HG03432 (cell line): ENCODE data around the gene XXYLT1.

Source experiments
- ATAC-seq: cut with Tn5 transposase; IDR thresholded peaks from one replicate; pipeline ENCODE4 v1.9.1; 2021; ENCODE audit warnings: mild to moderate bottlenecking, moderate library complexity; ENCODE audit not compliant: unreplicated experiment

Gene XXYLT1

DNA sequence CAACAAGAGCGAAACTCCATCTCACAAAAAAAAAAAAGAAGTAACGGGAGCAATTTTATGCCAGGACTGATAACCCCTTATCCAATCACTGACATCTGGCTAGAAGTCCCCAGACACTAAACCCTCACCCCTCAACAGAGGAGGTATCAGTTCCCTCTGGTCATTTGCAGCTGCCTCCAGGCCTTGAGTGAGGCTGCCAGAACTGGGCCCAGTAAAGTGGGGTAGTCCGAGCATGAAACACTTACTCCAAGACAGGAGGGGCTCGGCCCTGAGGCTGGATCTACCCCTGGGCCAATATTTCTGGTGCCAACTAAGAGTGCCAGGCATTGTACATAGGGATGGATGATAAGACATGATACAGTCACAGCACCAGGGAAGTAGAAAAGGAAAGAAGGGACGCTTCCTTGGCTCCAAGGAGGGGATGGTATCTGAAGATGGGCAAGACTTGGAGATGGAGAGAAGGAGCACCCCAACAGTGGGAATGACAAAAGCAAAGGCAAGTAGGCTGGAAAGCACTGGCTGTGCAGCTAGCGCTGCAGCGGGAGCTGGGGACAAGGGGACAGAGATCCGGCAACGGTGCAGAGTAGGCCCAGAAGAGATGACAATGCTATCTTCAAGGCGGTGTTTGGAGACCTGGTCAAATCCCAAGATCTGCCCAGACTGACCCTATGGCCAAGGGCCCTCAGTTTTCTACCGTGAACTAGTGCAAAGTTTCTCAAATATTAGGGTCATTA lies 2.2 kb downstream of the XXYLT1 start:
- ATAC-seq = no peak

DNA sequence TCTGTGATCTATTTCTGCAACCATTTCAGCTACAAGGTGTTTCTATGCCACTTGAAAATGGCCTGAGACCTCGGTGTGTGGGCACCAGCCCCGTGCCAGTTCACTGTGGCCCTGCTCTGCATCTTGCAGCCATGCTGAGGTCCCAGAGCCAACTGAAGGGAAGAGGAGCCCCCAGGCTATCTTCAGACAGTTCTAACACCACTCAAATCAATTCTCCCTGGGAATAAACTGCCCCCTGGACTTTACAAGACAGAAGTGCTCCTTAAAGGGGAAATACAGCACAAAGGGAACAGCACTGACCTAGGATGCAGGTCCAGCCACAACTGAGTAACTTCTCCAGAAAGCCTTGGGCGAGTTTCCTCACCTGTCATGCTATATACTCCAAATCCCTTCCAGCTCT lies 3.9 kb downstream of the XXYLT1 start:
- no peak for ATAC-seq

DNA sequence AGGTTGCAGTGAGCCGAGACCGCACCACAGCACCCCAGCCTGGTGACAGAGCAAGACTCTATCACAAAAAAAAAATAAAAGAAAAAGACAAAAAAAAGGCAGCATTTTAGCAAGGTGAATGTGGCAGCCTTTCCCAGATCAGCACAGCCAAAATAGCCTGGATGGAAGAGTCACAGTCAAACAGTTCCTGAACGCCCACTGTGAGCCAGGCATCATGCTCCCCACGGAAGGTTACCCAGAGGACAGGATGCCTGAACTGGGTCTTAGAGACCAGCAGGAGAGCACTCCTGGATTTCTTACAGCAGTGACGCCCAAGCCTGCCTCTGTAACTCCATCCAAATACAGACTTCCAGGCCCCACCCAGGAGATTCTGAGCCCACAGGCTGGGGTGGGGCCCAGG lies 4.5 kb downstream of the XXYLT1 start:
- no peak for ATAC-seq

DNA sequence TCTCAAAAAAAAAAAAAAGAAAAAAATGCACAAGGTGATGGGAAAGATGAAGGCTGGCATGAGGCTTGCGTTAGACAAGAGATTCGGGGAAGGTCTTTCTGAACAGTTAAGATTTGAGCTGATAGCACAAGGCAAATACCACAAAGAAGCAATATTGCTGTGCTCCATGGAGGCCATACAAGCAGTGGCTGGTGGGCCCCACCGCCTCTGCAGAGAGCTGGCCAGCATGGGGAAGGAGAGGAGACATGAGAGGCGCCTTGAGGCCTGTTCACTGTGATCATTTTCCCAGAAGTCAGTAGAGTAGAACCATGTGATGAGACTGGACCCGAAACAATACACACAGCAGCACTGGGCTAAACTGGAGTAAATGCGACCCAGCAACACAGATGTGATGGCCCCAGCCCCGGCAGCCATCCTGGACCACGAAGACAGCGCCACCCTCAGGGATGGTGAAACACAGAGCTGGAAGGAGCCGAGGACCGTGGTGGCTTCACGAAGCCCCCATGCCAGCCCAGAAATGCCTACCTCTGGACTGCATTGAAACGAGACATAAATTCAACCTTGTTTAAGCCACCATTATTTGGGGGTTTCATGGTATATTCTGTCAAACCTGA lies 5.5 kb downstream of the XXYLT1 start:
- no peak for ATAC-seq

DNA sequence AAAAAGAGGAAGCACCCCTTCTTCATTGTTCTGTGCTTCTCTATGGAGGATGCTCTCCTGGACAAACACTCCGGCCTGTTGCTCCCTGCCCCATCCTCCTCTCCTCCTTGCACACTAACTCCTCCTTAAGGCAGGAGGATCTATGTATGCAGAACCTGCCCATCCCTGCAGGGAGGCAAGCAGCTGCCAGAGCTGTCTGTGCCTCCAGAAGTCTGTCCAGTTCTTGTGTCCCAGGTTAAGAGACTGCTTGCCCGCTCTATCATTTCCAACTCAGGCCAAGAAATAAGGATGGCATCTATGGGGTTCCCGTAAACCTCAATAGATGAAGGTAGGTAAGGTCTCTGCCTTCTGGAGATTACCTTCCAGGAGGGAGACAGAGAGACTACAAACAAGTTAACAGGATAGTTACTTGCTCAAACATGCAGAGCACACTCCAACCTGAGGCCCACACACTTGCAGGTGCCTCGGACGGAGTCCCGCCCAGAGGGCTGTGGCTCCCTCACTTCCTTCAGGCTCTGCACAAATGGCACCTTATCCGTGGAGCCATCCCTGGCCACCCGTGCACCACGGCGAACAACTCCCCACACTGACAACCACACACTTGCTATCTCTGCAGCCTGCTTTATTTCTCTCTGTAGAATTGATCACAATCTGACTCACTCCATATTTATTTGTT lies 6.9 kb downstream of the XXYLT1 start:
- no peak for ATAC-seq

DNA sequence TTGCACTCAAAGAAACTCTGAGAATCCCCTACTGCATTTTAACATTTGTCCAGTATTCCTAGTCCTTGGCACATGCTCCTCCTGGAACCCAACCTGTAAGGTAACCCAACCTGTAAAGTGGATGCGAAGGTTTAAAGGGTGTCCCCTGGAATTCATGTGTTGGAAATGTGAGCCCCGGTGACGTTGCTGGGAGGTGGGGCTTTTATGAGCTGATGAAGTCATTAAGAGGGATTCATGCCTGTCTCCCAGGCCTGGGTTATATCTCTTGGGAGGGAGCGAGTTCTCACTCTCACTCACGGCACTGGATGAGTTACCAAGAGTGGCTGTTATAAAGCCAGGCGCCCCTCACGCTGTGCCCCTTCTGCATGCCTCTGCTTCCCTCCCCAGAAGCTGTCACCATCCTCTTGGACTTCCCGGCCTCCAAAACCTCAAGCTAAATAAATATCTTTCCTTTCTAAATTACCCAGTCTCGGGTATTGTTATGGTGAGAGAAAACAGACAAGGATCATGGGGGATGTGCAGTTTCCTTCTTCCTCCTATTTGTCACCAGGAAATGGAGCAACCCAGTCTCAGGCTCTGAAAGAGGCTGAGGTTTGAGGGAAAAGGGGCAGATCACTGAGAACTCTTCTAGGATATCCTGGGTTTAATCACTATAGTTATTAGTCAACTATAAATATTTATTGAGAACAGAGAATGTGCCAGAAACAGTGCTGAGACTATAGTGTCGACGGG lies 7.6 kb downstream of the XXYLT1 start:
- ATAC-seq = no peak

DNA sequence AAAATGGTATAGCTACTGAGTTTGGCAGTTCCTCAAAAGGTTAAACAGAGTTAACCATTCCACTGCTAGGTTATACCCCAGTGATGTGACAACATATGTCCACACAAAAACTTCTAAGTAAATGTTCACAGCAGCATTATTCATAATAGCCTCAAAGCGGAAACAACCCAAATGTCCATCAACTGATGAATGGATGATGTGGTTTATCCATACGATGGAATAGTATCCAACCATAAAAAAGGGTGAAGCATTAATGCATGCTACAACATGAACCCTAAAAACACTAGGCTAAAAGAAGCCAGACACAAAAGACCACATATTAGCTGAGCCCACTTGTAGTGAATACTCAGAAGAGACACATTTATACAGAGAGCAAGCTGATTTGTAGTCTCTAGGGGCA lies 9.0 kb downstream of the XXYLT1 start:
- no peak for ATAC-seq

DNA sequence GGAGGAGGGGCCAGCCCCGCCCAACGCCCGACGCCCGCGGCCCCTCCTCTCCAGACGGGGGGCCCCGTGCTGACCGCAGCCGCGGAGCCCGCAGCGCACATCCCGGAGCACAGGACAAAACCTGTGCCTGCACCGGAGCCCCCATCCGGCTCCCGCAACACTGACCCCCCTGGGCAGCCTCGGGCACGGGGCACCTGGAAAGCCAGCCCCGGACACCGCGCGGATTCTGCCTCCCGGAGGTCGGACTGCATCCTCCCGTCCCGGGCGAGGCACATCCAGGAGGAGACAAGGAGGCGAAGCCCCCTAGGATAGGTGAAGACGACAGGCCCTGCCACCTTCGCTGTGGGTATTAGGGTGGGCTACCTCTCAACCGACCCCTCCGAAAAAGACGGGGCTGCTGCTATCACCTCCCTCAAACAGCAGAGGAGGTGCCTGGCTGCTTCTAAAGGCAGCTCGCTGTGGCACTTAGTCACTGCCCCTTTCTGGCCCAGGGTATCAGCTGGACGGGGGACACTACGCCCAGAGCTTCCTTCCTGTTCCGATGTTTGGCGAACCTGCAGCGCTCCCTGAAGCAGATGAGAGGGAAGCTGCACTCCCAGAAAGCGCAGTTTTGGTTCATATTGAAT lies 10.6 kb downstream of the XXYLT1 start:
- ATAC-seq = peak; percentile 3

DNA sequence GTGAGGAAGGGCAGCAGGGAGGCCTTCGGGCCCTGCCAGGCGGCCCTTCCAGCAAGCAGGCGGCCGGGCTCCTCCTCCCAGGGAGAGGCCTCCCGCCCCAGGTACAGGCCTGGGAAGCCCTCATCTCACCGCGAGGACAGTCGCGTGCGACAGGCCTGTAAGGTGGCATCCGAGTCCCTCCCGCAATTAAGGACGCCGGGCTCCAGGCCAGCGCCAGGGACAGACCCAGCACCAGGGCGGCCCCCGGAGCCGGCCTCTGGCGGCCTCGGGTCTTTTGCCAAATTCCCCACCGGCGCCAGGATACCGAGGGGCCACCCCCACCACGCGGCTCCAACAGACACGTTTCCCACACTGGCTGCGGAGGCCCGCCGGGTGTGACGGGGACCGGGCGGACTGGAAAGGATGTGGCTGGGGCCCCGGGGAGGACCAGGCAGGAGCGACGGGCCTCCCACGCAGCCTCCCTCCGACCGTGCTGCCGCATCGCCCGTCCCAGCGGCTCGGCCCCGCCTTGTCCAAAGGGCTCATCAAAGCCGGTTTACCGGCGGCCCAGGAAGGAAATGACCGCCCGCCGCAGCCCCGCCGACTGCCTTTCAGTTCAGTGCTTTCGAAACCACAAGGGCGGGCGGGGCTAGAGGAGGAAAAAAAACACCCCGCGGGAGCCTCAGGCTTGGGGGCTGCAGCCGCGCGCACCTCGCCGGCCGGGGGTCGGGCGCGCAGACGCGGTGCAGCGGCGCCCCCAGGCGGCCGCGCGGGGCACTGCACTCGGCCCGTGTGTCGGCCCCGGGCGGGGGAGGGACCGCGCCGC lies 11.3 kb downstream of the XXYLT1 start:
- ATAC-seq = peak; percentile 81

DNA sequence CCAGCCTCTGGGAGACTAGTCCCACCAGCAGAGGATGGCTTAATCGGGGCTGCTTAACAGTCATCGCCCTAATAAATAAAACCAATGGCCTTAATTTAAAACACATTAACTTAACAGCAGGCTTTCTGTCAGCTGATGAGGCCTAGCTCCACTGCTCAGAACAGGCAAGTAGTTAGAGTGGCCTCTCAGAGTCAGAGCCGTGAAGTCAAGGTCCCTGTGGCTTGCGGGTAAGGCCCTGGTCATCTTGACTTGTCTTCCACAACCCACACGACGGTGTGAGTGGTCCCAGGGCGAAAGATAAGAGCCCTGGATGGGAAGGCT lies 11.8 kb downstream of the XXYLT1 start:
- ATAC-seq = no peak

DNA sequence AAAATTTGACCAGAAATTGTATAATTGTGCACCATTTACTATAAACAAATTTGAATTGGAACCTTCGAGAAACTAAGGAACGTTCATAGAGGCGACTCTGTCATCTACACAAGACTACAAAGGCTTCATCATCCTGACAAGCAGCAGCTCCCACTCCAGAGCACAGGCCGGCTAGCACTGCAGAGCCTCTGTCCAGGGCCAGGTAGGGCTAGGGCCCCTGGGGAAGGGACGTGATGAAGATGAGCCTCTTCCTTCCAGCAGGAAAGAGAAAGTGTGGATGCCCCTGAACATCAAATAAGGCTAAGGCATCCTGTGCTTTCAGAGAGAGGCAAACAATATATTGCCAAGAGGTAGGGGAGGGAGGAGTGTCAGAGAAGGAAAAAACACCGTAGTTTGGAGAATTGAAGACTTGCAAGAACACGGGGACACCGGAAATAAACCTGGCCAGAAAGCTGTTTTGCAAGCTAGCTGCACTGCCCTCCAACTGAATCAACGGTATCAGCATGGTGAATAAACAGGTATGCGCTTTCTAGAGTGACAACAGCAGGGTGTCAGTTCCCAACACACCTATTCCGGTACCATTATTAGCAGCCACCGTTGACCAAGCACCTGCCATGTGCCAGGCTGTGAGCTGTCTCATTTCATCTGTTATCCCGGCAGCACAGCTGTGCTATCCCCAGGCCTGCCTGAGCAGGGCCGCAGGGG lies 12.4 kb downstream of the XXYLT1 start:
- no peak for ATAC-seq

DNA sequence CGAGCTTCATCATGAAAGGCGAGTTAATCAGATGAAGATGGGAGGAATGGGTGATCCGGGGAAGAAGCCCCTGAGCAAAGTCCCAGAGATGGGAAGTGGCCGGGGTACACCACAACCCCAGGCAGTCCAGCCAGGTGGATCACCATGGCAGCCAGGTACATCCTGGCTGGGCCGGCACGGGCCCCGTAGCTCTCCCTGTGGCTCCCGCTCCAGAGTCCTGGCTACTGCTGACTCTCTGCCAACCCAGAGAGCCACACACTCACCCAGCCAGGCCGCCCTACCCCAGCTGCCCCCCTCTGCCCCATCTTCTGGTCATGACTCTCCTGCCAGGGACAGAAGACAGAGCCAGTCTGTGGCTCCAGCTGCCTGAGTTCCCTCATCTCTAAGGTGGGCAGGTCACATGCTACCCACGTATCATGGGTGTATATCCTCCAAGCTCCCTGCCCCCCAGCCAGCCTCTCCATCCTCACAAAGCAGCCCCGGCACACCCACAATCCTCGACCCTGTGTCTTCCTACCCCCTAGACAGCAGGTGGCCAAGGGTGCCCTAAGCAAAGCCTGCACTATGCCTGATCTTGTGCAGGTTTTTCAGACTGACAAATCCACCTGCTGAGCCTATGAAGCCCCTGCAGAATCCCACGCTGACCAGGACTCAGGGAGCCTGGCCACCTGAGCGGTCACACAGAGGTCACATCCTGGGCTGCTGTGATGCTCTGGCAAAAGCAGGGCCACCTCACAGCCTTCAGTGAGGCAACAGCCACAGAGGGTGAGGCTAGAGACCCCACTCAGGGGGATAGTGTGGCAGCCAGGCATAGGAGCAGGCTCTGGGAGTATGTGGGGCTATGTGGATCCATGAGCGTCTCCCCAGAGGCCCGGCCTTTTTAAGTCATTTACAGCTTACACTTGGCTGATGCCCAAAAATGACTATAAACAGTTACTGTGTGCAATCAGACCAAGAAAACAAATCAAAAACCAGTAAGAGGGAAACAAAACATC lies 13.2 kb downstream of the XXYLT1 start:
- no peak for ATAC-seq

DNA sequence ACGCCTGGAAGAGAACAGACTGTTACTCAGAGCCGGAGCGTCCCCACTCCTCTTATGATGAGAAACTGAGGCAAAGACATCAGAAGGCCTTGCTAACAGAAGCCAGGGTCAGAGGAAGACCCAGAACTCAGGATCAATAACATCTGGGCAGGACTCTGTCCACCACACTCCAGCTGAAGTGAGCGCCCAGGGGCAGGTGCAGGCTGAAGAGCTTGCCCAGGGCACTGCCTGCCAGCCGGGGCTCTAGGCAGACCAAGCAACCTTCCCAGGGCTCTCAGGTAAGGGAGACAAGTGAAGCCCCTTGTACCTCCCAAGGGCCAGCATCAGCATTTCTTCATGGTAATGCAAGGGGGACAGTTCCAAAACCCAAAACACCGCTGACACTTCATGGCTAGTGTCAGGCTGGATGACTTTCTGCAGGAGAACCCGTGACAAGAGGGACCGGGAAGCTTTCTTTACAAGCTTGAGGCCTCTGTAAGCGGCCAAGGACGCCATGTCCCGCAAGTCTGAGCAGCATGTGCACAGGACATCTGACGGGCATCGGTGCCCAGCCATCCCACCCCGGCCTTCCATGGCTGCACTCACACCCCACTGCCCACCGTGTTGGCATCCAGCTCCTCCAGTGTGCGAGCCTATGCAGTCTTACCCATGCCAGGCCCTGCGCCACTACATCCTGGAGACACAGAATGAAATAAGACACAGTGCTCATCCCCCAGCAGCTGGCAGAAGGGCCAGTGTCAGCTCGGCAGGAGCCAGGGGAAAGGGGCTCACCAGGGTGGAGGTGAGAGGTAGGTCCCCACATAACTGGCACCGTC lies 14.1 kb downstream of the XXYLT1 start:
- ATAC-seq = no peak

DNA sequence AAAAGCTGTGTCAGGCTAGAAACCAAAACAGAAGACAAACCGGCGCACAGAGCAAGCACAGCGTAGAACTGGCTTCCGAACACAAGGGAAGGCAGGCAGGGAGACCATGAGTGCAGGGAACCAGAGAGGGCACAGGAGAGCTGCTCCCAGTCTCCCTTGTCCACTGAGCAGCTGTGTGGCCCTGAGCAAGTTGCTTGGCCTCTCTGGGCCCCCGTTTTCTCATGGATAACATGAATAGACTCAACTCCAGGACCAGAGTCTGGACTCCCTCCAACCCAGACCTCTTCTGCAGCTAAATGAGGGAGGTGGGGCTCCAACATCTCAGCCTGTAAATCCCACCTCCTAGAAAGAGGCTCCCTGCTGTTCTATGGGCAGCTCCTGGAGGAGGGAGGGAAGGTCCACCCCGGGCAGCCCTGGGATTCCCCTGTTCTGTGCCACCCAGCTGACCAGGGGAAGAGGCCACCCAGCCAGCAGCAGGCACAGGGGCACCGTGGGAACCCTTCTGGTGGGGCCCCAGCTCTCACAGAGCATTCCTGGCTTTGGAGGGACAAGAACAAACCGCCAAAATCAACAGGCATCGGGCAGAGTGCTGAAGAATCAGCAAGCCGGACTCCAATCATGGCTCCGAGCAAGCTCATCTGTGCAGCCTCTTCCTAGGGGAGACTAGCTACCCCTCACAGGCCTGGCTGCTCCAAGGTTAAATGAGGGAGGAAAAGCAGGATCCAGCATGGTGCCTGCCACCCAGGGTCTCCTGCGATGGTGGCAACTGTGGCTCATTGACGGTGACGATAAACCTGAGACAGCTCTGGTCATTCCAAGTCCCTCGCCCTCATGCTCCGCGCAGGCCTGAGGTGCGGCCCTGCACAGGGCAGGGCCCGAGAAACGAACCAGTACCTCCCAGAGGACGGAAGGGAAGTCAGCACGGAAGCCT lies 15.1 kb downstream of the XXYLT1 start:
- no peak for ATAC-seq

DNA sequence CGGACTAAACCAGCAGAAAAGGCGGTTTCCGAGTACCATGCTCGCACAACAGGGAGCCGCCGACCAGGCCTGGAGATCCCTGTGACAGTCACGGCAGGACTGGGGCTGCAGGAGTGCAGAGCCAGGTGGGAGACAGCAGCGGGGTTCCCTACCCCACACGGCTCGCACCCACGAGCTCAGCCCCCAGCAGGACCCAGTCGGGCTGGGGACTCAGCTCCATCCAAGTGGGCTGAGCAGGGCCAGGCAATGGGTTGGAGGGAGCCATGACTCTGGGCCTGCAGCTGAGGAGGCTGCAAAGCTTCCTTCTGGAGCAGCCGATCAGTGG lies 15.8 kb downstream of the XXYLT1 start:
- ATAC-seq = no peak

DNA sequence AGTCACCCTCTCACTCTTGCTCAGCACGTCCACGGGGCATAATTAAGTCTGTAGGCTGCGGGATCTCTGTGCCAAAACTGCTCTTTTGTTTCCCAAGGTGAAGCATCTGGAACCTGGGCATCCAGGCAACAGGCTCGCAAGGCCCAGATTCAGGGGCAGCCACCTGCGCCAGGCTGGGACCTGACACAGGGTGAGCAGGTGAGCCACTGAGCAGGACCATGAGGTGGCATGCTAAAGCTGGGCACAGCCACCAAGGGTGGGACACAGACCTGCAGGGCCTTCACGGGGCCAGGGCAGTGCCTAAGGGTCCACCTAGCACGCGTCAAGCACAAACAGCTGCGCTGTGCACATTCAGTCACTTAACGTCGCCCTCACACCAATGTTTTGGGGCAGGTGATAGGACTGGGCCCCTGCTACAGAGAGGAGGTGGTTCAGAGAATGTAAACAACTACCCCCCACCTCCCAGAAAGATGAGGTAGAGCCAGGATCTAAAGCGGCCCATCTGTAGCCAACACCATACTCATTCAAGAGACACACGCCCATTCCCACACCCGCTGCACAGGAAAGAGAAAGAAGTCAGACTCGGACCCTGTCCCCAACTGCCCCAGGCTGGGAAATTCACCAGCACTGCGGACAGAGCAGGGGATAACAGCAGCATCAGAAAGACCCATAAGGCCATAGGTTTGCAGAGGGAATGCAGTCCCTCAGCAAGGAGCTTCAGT lies 16.3 kb downstream of the XXYLT1 start:
- ATAC-seq = no peak
